GM12878 (cell line): ENCODE measurements around the gene AIF1L. TPM values are rescaled to one million over a fixed set of nuclear protein-coding genes. Genes with fewer than 3 reads are reported as not detected.

ENCODE experiments used
- ATAC-seq: fragments of 200-7000 bp; cut with Tn5 transposase; 3 replicates; pipeline ENCODE4 v1.9.1; 2020; ENCODE audit warnings: mild to moderate bottlenecking, moderate library complexity
- BruUV-seq: library from RNA; stranded (reverse); fragments of 400-500 nt; replicated peaks from 2 replicates; lab custom pipeline; 2021; lab: Mats Ljungman, UMichigan
- CTCF ChIA-PET: fragments of 300-600 bp; sonication (Branson Sonifier 250); formaldehyde crosslinking; extraction: SDS; loops from one replicate; lab custom pipeline; 2021; ENCODE audit warnings: inconsistent platforms; lab: Yijun Ruan, JAX
- POLR2A ChIA-PET: fragments of 350-600 bp; formaldehyde crosslinking; extraction: SDS; loops from one replicate; lab custom pipeline; 2021; ENCODE audit warnings: inconsistent platforms; lab: Charles Lee
- RAD21 ChIA-PET: fragments of 300-600 bp; sonication (Branson Sonifier 250); formaldehyde crosslinking; loops from one replicate; lab custom pipeline; 2023; ENCODE audit warnings: antibody characterized with exemption; ENCODE audit not compliant: unreplicated experiment; lab: Charles Lee
- SMC1A ChIA-PET: fragments of 300-600 bp; sonication (Branson Sonifier 250); formaldehyde crosslinking; loops from one replicate; lab custom pipeline; 2023; ENCODE audit not compliant: unreplicated experiment, uncharacterized antibody; lab: Charles Lee
- DNase-seq: peaks from one replicate; pipeline ENCODE4 v3.0.0-alpha.2; 2011; ENCODE audit warnings: low read depth, low spot score
- FAIRE-seq: peaks from 3 replicates; lab custom pipeline; 2011; peaks lifted over from hg19 to GRCh38; lab: Jason Lieb, UNC
- H2AFZ ChIP-seq: 2 replicates; pipeline ENCODE4 v1.6.0; 2011; ENCODE audit warnings: low read depth, low read length, control low read depth; ENCODE audit not compliant: control insufficient read depth
- H3K27ac ChIP-seq: 2 replicates; pipeline ENCODE4 v1.5.1; 2011; ENCODE audit warnings: control low read depth; ENCODE audit not compliant: control insufficient read depth, insufficient read depth
- H3K27me3 ChIP-seq, 2 experiments: replicated peaks in 1 of 2; 2 replicates each; pipeline versions ENCODE4 v1.6.0 to v1.6.1; 2011; ENCODE audit warnings: low read length in 1 of 2; ENCODE audit not compliant: control insufficient read depth in 2 of 2, insufficient read depth in 2 of 2
- H3K36me3 ChIP-seq, 2 experiments: 2 replicates each; pipeline ENCODE4 v1.5.1; 2011; ENCODE audit warnings: low read length in 1 of 2; ENCODE audit not compliant: control insufficient read depth in 2 of 2, insufficient read depth in 2 of 2
- H3K4me1 ChIP-seq: 2 replicates; pipeline ENCODE4 v1.6.1; 2011; ENCODE audit warnings: mild to moderate bottlenecking, low read length, moderate library complexity, mixed read lengths; ENCODE audit not compliant: control insufficient read depth, insufficient read depth
- H3K4me2 ChIP-seq: 2 replicates; pipeline ENCODE4 v1.6.0; 2011; ENCODE audit warnings: control low read depth; ENCODE audit not compliant: control insufficient read depth, insufficient read depth
- H3K4me3 ChIP-seq: fragments of 200-600 bp; sonication (generic); 2 replicates; pipeline ENCODE4 v1.5.1; 2016
- H3K79me2 ChIP-seq: 2 replicates; pipeline ENCODE4 v1.6.0; 2011; ENCODE audit warnings: low read length; ENCODE audit not compliant: control insufficient read depth, insufficient read depth
- H3K9ac ChIP-seq: 2 replicates; pipeline ENCODE4 v1.8.0; 2011; ENCODE audit warnings: low read length, control low read depth, mixed read lengths; ENCODE audit not compliant: control insufficient read depth, insufficient read depth
- H3K9me3 ChIP-seq: replicated peaks from 3 replicates; pipeline ENCODE4 v1.5.1; 2011; ENCODE audit warnings: mild to moderate bottlenecking, low read length; ENCODE audit not compliant: control insufficient read depth, insufficient read depth
- H4K20me1 ChIP-seq: 2 replicates; pipeline ENCODE4 v1.6.0; 2011; ENCODE audit not compliant: control insufficient read depth, insufficient read depth
- BRCA1 ChIP-seq: IDR thresholded peaks from 2 replicates; pipeline ENCODE4 v1.6.1; 2011; ENCODE audit warnings: low read depth, low read length, improper control_type of control experiment
- ELK1 ChIP-seq: IDR thresholded peaks from 2 replicates; pipeline ENCODE4 v1.6.1; 2012; ENCODE audit warnings: low read depth, low read length, improper control_type of control experiment
- EP300 ChIP-seq, 2 experiments: fragments of 150-350 bp in 1 of 2; IDR thresholded peaks; 2 replicates each; pipeline ENCODE4 v1.6.1; 2011 to 2012; ENCODE audit warnings: low read depth in 2 of 2, low read length in 2 of 2, borderline replicate concordance in 1 of 2, improper control_type of control experiment in 1 of 2, inconsistent platforms in 1 of 2; ENCODE audit not compliant: control insufficient read depth in 1 of 2
- FOXK2 ChIP-seq: fragments of 450-650 bp; IDR thresholded peaks from 2 replicates; pipeline ENCODE4 v1.6.1; 2017; ENCODE audit warnings: mild to moderate bottlenecking, moderate library complexity
- FOXM1 ChIP-seq: IDR thresholded peaks from 2 replicates; pipeline ENCODE4 v1.6.1; 2012; ENCODE audit warnings: low read depth, mild to moderate bottlenecking, inconsistent platforms, low read length, moderate library complexity
- NKRF ChIP-seq: fragments of 450-650 bp; conservative IDR thresholded peaks from 2 replicates; pipeline ENCODE4 v1.6.1; 2017; ENCODE audit warnings: mild to moderate bottlenecking, moderate library complexity
- PKNOX1 ChIP-seq: fragments of 450-650 bp; IDR thresholded peaks from 2 replicates; pipeline ENCODE4 v1.6.1; 2016; ENCODE audit warnings: mild to moderate bottlenecking
- SMAD1 ChIP-seq: fragments of 450-650 bp; IDR thresholded peaks from 2 replicates; pipeline ENCODE4 v1.6.1; 2018; ENCODE audit warnings: mild to moderate bottlenecking, low read depth; ENCODE audit not compliant: partially characterized antibody
- SREBF2 ChIP-seq: IDR thresholded peaks from 2 replicates; pipeline ENCODE4 v1.6.1; 2012; ENCODE audit warnings: mild to moderate bottlenecking, low read length
- SUPT20H ChIP-seq: IDR thresholded peaks from 2 replicates; pipeline ENCODE4 v1.6.1; 2011; ENCODE audit warnings: low read depth, mild to moderate bottlenecking, low read length, moderate library complexity, borderline replicate concordance; ENCODE audit not compliant: control insufficient read depth
- ZZZ3 ChIP-seq: IDR thresholded peaks from 2 replicates; pipeline ENCODE4 v1.6.1; 2011; ENCODE audit warnings: low read depth; ENCODE audit not compliant: control insufficient read depth, insufficient read length
- WGBS: methylation state at CpG from one replicate; pipeline ENCODE4 v1.1.6; 2016; ENCODE audit warnings: low lambda C conversion rate; ENCODE audit not compliant: insufficient replicate concordance, insufficient coverage; ENCODE audit errors: missing lambda C conversion rate; 5-methylcytosine and 5-hydroxymethylcytosine counted together
- in situ Hi-C: fragments of 300-500 bp; cut with MboI; formaldehyde crosslinking; loops from 9 replicates; pipeline ENCODE4 v1.14.3; 2018; ENCODE audit warnings: mixed read lengths
- intact Hi-C: fragments of 100-400 bp; cut with micrococcal nuclease; formaldehyde crosslinking; loops from one replicate; pipeline ENCODE4 v1.14.2; 2022; ENCODE audit not compliant: unreplicated experiment
- polyA plus RNA-seq, 11 experiments: library from polyadenylated mRNA; depleted of rRNA in 4 of 11; unstranded in 6 of 11; stranded (reverse) in 5 of 11; fragments of >200 nt; fragmentation: Nextera tagmentation in 4 of 11; fragmentation: Illumina TruSeq in 1 of 11; extraction: Ambion mirVana in 4 of 11; extraction: Trizol in 1 of 11; gene quantifications; 1 replicate in 1 of 11; 2 replicates in 10 of 11; pipeline versions ENCODE4 v1.2.1 to v1.2.3, GENCODE V29; 2011 to 2016; ENCODE audit warnings: inconsistent platforms in 2 of 11, missing spikeins in 2 of 11, low read depth in 1 of 11
- total RNA-seq, 4 experiments: library from RNA; depleted of rRNA in 3 of 4; stranded (reverse); fragments of >200 nt in 3 of 4; fragmentation: Illumina TruSeq in 1 of 4; extraction: Trizol in 1 of 4; gene quantifications; 2 replicates each; pipeline versions ENCODE4 v1.2.1 to v1.2.3, GENCODE V29; 2013 to 2021

Gene AIF1L
- total and polyA plus RNA-seq, 10 of the 15 experiments (the other 5 are each of a cell fraction or from before 2014, with no cell fraction given) = 0.07 to 0.15 (median 0.08) TPM; not detected in 7

GRCh38 chr9:131148276-131148675 lies 51.9 kb downstream of the AIF1L start:
- RAD21 ChIA-PET = no interaction called here
- Histone ChIP-seq H3K36me3 (peaks cover 9 to 34% of the 10 kb centered on the region in 2 experiments), H3K4me2 (no peak overlapping the region), H3K27ac (no peak overlapping the region), H3K4me1 (no peaks in the 10 kb centered on the region), H3K79me2 (no peaks in the 10 kb centered on the region), H3K4me3 (no peak overlapping the region), H3K27me3 (no peaks in the 10 kb centered on the region), H3K9ac (no peak overlapping the region), H2AFZ (no peak overlapping the region), H3K9me3 (no peaks in the 10 kb centered on the region), H4K20me1 (no peaks in the 10 kb centered on the region)
- TF ChIP-seq SUPT20H (no peak), PKNOX1 (no peak), FOXM1 (no peak), SMAD1 (no peak), ELK1 (no peak), SREBF2 (no peak), EP300 (IDR thresholded peaks at IDR 0.05; ENCODE audit: borderline replicate concordance in 1 of 2, control insufficient read depth in 1 of 2, low read depth in 2 of 2, low read length in 2 of 2) (no peak), ZZZ3 (no peak), FOXK2 (no peak), BRCA1 (no peak), NKRF (no peak)
- no TSS peak for BruUV-seq
- POLR2A ChIA-PET = no interaction called here
- FAIRE-seq (no peak), DNase-seq (no peak), ATAC-seq (no peak)
- intact Hi-C loops (no loop called here), in situ Hi-C loops (no loop called here)
- SMC1A ChIA-PET = no interaction called here
- CTCF ChIA-PET = no interaction called here
- 98% methylated on average over 3 of the region's 3 CpGs for WGBS
